GM10266 (cell line): ENCODE data around the gene THAP9.
"Not testable (repeated sequence)": the region's sequence is repeated elsewhere in the genome, so short reads cannot be mapped to it uniquely, and the experiment has no call there.

ENCODE experiments used
- DNase-seq: peaks from one replicate; pipeline ENCODE4 v3.0.0; 2012; ENCODE audit errors: extremely low spot score
- TF ChIP-seq, protein P1 (sequence below): IDR thresholded peaks from 2 replicates; pipeline ENCODE4 v1.5.1; 2012; ENCODE audit warnings: mild to moderate bottlenecking, low read depth; ENCODE audit not compliant: control insufficient read depth, insufficient read depth; ENCODE audit errors: missing control alignments

Gene THAP9

GRCh38 chr4:82906469-82906868, 5.9 kb downstream of the THAP9 start:
- DNase-seq = peak; percentile 29
- TF ChIP-seq, protein P1, sequence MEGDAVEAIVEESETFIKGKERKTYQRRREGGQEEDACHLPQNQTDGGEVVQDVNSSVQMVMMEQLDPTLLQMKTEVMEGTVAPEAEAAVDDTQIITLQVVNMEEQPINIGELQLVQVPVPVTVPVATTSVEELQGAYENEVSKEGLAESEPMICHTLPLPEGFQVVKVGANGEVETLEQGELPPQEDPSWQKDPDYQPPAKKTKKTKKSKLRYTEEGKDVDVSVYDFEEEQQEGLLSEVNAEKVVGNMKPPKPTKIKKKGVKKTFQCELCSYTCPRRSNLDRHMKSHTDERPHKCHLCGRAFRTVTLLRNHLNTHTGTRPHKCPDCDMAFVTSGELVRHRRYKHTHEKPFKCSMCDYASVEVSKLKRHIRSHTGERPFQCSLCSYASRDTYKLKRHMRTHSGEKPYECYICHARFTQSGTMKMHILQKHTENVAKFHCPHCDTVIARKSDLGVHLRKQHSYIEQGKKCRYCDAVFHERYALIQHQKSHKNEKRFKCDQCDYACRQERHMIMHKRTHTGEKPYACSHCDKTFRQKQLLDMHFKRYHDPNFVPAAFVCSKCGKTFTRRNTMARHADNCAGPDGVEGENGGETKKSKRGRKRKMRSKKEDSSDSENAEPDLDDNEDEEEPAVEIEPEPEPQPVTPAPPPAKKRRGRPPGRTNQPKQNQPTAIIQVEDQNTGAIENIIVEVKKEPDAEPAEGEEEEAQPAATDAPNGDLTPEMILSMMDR = no peak

DNA sequence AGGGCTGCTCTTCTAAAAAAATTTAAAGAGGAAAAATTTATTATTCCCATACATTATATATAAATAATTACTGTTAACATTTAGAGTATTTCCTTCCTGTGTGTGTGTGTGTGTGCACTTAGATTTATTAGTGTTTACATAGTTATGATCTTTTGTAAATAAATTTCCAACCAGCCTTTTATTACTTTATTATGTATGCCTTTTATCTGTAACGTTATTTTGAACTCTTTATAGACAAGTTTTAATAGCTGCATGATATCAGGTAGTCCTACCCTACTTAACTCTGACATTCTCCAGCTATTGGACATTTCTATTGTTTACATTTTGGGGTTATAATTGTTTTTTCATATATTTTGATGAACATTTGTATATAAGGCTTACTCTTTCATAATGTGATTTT, 8.8 kb downstream of the THAP9 start:
- TF ChIP-seq, protein P1 = no peak
- DNase-seq = no peak

DNA sequence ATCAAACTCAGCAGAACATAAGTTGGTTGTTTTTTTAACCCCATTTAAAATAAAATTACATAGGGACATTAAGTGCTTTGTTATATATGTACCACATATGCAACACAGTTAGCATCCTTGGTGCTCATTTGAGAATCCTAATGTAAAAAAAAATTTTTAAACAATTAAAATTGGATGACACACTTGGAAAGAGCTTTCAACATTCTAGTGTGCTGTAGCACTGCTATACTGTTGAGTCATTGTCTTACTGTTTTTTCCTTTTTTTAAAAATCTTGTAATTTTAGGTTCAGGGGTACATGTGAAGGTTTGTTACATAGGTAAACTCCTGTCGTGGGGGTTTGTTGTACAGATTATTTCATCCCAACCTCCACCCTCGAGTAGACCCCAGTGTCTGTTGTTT, 12.8 kb downstream of the THAP9 start:
- TF ChIP-seq, protein P1 = no peak
- no peak for DNase-seq

DNA sequence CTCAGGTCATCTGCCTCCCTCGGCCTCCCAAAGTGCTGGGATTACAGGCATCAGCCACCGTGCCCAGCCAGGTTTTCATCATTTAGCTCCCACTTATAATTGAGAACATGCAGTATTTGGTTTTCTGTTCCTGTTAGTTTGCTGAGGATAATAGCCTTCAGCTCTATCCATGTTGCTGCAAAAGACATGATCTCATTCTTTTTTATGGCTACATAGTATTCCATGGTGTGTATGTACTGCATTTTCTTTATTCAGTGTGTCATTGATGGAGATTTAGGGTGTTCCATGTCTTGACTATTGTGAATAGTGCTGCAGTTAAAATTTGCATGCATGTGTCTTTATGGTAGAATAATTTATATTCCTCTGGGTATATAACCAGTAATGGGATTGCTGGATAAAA, 13.4 kb downstream of the THAP9 start:
- DNase-seq = not testable (repeated sequence)

DNA sequence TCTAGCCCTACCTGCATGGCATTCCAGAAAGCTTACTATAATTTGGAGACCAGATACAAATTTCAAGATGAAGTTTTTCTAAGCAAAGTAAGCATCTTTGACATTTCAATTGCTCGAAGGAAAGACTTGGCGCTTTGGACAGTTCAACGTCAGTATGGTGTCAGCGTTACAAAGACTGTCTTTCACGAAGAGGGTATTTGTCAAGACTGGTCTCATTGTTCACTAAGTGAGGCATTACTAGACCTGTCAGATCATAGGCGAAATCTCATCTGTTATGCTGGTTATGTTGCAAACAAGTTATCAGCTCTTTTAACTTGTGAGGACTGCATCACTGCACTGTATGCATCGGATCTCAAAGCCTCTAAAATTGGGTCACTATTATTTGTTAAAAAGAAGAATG, 17.6 kb downstream of the THAP9 start:
- TF ChIP-seq, protein P1 = no peak
- no peak for DNase-seq

DNA sequence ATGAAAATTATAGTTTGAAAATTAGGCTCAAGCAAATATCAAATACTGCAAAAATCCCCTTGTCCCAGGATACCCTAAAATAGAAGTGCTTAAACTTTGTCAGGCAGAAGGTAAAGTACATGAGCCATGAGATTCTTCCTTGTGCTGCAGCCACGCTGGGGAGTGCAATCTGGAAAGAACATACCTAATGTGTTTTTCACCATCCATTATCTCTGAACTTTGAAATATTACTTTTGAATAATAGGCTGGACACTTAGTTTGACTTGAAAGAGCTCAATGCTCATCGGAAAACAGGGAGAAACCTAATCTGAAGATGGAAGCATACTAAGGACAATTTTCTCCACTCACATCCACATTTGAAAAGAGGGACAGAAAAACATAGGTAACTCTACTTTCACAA, 18.9 kb downstream of the THAP9 start:
- TF ChIP-seq, protein P1 = no peak

GRCh38 chr4:82921795-82922194, 21.3 kb downstream of the THAP9 start:
- TF ChIP-seq, protein P1 = no peak
- DNase-seq = no peak

More for the DNA sequence above, 18.9 kb downstream of the THAP9 start:
- no peak for DNase-seq
